HG03442 (cell line): ENCODE measurements around the gene PNPO.

Experiments used
- ATAC-seq: cut with Tn5 transposase; IDR thresholded peaks from one replicate; pipeline ENCODE4 v1.9.1; 2021; ENCODE audit warnings: mild to moderate bottlenecking, moderate library complexity; ENCODE audit not compliant: unreplicated experiment

The PNPO gene

DNA sequence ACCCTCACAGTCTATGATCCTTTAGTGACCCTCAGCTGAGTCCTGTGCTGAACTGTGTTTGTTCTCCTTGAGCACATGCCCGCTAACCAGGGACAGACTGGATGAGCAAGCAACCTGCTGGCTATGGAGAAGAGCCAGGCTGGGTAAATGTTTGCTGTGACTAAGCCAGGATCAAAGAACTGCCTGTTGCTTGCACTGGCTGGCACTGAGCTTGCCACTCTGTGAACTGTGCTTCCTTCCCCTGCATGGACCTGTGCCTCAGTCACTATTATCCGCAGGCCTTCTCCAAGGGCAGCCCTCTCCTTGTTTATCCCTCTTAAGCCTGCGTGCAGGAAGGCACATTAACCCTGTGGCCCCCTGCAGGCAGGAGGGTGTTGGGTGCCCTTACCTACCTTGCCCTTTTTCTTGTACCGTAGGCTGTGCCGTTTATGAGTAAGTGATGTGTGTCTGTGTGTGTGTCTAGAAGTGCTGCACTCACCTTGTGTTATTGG is 7.4 kb downstream of the PNPO start:
- no peak for ATAC-seq

DNA sequence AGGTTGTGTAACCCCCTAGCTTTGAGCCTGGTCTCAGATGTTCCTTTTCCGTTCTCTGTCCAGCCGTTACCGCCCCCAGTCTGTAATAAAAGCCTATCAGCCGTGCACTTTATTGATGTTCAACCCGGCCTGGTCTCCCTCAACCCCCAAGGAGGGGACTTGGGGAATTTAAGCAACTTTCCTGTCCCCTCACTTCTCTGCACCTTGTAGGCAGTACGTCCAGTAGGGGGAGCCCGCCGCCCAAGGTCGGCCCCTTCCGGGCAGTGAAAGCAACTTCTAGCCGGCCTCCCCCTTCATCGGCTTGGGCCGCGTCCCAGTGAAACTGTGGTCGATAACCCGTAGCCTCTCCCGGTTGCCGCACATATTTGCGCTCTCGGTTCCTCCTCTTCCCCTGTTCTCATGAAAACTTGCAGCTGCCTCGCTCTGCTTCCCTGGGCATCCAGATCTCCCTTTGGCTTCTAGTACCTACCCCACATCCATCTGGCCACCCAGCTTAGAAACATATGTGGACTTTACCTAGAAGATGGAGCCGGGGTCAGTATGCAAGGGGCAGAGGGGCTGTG is 7.9 kb downstream of the PNPO start:
- ATAC-seq = no peak

DNA sequence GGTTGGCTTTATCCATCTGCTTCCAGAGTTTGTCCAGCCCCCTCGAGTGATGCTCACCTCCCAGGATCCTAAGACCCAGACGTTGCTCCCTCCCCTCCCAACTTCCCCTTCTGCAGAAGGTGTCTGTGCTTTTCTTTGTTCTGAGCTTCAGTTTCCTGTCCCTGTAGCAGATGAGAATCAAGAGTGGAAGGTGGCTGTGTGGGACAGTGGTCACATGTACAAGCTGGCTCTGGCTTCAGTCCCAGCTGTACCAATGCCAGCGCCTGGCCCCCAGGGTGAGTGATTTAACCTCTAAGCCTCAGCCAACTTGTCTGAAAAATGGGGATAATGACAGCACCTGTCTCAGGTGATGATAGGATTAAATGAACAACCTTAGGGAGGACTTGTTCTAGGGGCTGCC is 8.6 kb downstream of the PNPO start:
- no peak for ATAC-seq

GRCh38 chr17:47950448-47950847 is 9.1 kb downstream of the PNPO start:
- ATAC-seq = no peak

DNA sequence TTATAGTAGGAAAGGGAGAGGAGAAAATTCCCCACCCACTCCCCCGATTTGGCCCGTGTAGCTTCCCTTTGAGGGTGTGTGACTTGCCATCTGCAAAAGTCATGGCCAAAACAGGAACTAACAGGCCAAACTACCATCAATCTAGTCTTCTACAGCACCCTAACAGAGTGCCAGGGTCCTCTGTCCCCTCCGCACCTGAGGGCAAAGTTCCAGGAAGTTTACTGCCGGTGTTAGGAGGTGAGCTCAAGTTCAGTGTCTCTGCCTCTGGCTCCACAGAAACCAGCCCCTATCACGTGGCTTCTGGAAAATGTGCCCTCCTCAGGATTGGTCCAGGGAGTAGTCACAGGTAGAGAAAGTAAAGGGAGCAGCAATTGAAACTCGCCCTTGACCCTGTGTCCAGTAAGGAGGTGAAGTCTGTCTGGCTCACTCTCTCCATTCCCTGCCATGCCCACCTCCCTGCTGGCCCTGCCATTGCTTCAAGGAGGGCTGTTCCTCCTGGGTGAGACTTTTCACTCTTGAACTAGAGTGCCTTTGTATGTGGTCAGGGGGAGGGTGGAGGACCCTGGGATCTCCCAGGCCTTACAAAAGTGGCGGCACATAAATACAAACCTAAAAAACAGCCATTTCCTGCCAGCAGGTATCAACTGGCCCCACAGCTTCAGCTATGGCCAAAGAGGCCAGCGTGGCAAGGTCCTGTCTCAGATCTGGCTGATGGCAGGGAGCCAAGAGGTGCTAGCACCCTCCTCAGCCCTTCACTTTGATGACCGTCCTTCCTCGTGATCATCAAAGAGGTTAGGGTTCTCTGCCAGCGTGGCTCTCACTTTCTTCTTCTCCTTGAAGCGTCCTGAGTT is 11.0 kb downstream of the PNPO start:
- no peak for ATAC-seq

GRCh38 chr17:47953909-47954308 is 12.5 kb downstream of the PNPO start:
- ATAC-seq = no peak

DNA sequence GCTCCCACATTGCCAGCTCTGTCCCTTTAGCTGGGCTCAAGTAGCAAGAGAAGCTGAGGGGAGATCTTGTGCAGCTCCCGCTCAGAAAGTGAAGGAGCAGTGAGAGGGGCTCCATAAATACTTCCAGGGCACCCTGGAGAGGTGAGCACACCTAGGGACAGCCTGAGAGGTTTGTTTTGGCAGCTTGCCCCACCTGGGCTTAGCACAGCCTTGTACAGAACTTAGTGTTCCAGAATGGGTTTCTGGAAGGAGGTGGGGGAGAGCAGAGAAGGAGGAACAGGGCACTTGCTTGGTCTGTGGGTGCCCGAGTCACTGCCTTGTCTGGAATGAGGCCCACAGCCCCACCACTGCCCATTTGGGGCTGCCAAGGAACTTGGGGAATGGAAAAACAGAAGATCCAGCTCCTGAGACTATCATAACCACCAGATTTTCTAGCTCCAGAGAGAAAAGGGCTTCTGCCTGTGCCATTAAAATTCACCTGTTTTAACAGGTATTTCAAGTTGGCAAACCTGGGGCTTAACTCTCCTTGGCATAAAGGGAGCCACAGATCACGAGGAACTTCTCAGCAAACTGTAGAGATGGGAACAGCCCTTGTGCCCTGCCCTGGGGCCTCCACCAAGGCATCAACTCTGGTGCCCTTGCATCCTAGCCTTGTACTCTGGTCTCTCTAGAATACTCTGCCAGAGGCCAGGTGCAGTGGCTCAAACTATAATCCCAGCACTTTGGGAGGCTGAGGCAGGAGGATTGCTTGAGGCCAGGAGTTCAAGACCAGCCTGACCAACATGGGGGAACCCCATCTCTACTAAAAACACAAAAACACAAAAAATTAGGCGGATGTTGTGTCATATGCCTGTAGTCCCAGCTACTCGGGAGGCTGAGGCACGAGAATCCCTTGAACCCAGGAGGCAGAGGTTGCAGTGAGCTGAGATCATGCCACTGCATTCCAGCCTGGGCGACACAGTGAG is 14.4 kb downstream of the PNPO start:
- no peak for ATAC-seq

- ATAC-seq = no peak
These were observed 15.6 kb downstream of the PNPO start for GRCh38 chr17:47956791-47957590.

DNA sequence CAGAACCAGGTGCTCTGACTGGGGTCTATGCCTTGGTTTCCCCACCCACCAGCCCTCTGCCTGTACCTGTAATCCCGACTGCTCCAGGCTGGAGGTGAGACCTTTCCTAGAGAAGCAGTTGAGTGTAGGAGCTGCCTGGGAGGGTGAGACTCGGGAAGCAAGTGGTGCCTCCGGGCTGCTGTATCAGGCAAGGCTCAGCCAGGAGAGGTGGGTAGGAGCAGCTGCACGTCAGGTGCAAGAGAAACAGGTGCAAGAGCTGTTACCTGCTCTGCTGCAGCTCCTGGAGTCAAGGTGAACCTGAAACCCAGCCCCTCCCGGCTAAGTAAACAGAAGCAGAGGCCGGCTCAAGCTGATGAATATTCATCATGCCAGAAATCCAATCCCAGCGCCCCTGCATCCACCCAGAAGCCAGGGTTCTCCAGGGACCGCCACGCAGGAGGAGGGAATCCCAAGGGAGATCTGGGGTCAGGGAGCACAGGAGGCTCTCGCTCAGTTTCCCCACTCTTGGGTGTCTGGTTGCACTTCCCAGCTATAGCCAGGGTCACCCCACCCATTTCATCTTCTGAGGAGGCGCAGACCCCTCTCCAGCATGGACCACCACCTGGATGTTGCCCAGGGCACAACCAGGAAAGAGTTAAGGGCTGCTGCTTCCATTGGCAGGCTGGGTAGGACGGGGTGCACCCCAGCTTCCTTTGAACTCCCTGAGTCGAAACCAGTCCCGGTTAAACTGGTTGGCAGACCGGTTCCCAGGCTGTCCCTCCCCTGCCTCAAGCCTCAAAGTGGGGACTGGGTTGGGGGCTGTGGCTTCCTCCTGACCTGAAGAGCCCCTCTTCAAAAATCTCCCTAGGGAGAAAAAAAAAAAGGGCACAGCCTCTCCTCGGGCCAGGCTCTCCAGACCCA is 16.5 kb downstream of the PNPO start, which contains the start of gene PRR15L:
TSS of gene PRR15L (minus strand) at position 293 of the 900 bp plus-strand sequence. CDS start 4,649 bp downstream, outside the sequence.
- no peak for ATAC-seq

GRCh38 chr17:47959825-47960655 is 18.7 kb downstream of the PNPO start:
- ATAC-seq = no peak

DNA sequence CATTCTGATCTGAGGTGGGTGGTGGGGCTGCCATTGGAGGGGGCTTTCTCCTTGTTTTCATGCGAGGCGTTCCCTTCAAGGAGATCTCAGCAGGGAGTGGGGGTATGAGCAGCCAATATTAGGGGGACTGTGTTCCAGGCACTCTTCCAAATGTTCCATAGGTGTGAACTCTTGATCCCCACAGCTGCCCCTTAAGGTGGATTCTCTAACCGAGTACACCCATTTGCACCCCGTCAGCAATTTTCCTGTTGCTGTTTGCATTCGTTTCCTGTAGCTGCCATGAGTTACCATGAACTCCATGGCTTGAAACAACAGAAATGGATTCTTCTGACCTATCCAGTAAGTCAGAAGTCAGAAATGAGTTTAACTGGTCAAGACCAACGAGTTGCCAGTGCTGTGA is 20.0 kb downstream of the PNPO start:
- no peak for ATAC-seq

GRCh38 chr17:47962901-47963300 is 21.5 kb downstream of the PNPO start:
- no peak for ATAC-seq

- no peak for ATAC-seq
These were observed 23.5 kb downstream of the PNPO start for GRCh38 chr17:47964856-47965255.

GRCh38 chr17:47966079-47966519 is 24.7 kb downstream of the PNPO start:
- ATAC-seq = no peak

DNA sequence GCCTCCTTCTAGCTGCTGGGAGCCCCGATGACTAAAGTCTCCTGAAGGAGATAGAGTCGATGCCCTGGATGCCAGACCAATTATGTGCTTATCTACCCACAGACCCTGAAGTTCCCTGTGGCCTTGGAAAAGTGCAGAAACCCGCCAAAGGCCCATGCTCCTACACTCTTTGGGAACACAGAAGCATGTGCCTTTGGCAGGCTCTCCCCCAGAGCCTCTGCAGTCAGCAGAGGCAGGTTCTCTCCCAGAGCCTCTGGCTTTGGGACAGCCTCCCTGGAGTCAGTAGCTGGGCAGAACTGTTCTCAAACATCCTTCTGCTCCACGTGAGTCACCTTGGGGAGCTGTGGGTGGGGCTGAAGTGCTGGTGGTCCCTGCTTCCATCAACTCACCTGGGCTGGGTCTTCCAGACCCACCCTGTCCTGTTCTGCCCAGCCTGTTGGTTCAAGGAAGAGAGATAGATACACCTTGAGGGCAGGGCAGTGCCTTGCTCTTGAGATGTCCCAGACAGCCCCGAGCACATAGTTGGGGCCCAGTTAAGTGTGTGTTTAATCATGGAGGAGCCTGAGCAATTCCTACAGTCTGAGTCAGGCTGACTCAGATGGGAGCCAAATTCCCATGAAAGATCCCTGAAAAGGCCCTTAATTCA is 26.4 kb downstream of the PNPO start:
- no peak for ATAC-seq

- ATAC-seq = no peak
These were observed 27.5 kb downstream of the PNPO start for GRCh38 chr17:47968836-47969235.

DNA sequence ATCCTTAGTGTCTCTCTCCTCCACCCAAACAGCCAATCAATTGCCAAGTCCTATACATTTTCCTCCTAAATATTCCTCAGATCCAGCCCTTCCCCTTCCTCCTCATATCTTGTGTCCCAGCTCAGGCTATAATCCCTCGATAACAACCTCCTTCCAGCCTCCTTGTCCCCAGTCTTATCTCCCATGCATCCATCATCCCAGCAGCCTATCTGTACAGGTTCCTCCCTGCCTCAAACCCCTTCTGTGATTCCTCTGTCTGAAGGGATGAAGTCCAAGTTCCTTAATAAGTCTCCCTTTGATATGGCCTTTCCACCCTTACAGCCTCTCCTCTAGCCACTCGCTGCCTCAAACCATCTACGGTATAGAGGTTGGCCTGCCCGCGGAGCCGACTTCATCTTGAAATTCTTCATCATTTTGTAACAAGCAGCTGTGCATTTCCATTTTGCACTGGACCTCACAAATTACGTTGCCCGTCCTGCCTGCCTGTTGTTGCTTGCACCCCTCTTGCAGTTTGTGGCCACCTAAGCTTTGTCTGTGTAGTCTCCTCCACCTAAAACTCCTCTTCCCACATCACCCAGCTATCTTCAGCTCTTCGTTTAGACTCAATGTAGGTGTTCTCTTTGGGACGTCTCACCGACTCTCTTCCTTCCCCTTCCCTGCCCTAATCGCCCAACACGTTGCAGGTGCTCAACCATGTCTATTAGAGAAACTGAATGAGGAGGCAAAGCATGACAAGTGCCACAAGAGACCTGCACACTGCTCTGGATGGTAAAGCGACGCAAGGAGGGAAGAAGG is 28.8 kb downstream of the PNPO start:
- ATAC-seq = no peak
